H1 (cell line): ENCODE measurements around the gene ATG4C. TPM values are rescaled to one million over a fixed set of nuclear protein-coding genes. Genes with fewer than 3 reads are reported as not detected.

Experiments used
- EZH2 ChIP-seq: fragments of 200-600 bp; sonication (generic); IDR thresholded peaks from 2 replicates; pipeline ENCODE4 v1.7.1; 2012; ENCODE audit warnings: low read depth, mild to moderate bottlenecking, moderate library complexity, low read length, inconsistent platforms; ENCODE audit not compliant: severe bottlenecking
- polyA plus RNA-seq, 7 experiments: library from polyadenylated mRNA; depleted of rRNA in 3 of 7; stranded (reverse) in 5 of 7; unstranded in 2 of 7; fragments of >200 nt in 5 of 7; fragments of 200-250 nt in 2 of 7; gene quantifications; 1 replicate in 5 of 7; 2 replicates in 1 of 7; 4 replicates in 1 of 7; pipeline versions ENCODE4 v1.2.1 to v1.2.3, GENCODE V29; 2011 to 2013; ENCODE audit warnings: missing spikeins in 2 of 7, mixed read lengths in 2 of 7
- total RNA-seq: library from RNA; stranded (reverse); fragmentation: NEBNext Ultra II Directional; extraction: Animal tissue kit (Norgen Biotek cat#: 25700); gene quantifications from 2 replicates; pipeline ENCODE4 v1.2.1, GENCODE V29; 2021

ATG4C gene
- total and polyA plus RNA-seq, 2 of the 8 experiments (the other 6 are each of a cell fraction or from before 2014, with no cell fraction given): 5.1 to 22.2 TPM

GRCh38 chr1:62887799-62888507, 104.0 kb downstream of the ATG4C start (continued):
- no peak for TF ChIP-seq EZH2
